ENCODE data around the gene TUSC2. TPM values are rescaled to one million over a fixed set of nuclear protein-coding genes. Genes with fewer than 3 reads are reported as not detected.

Gene TUSC2
- total and polyA plus RNA-seq, 9 of the 15 experiments (the other 6 are each of a cell fraction or from before 2014, with no cell fraction given): 2.8 to 67.5 (median 25.8) TPM

DNA sequence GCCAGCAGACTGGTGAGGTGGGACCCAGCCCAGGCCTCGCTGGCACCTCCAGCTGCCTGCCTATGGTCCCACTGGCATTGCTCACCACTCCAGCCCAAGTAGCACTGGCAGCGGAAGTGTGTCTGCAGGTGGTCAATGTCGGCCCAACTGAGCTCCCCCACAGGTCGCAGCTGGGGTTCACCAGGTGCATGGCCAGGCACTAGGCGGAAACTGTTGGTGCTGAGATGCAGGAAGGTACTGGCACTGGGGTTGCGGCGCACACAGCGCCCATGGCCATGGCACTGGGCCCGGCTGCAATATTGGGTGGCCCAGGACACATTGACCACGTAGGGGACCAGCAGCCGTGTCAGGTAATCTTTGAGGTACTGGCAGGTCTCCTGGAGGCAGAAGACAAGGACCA, 9.9 kb downstream of the TUSC2 start:
- FAIRE-seq (no peak), ATAC-seq (no peak), DNase-seq (ENCODE audit: extremely low read depth in 1 of 4, low spot score in 3 of 4) (no peak)
- H2AFZ ChIP-seq (ENCODE audit: low read depth, low read length): no peak overlapping the region
- TF ChIP-seq, protein P1, sequence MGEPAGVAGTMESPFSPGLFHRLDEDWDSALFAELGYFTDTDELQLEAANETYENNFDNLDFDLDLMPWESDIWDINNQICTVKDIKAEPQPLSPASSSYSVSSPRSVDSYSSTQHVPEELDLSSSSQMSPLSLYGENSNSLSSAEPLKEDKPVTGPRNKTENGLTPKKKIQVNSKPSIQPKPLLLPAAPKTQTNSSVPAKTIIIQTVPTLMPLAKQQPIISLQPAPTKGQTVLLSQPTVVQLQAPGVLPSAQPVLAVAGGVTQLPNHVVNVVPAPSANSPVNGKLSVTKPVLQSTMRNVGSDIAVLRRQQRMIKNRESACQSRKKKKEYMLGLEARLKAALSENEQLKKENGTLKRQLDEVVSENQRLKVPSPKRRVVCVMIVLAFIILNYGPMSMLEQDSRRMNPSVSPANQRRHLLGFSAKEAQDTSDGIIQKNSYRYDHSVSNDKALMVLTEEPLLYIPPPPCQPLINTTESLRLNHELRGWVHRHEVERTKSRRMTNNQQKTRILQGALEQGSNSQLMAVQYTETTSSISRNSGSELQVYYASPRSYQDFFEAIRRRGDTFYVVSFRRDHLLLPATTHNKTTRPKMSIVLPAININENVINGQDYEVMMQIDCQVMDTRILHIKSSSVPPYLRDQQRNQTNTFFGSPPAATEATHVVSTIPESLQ (CRISPR knock-in tag; IDR thresholded peaks at IDR 0.05): no peak
- TF ChIP-seq, protein P2, sequence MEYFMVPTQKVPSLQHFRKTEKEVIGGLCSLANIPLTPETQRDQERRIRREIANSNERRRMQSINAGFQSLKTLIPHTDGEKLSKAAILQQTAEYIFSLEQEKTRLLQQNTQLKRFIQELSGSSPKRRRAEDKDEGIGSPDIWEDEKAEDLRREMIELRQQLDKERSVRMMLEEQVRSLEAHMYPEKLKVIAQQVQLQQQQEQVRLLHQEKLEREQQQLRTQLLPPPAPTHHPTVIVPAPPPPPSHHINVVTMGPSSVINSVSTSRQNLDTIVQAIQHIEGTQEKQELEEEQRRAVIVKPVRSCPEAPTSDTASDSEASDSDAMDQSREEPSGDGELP (CRISPR knock-in tag; IDR thresholded peaks at IDR 0.05; ENCODE audit: borderline replicate concordance): 0 out of 2 replicates have a peak, but pooled peaks have one; percentile 2
- peak; percentile 23; the same call in 1 of the 2 replicates for TF ChIP-seq RBFOX2 (IDR thresholded peaks at IDR 0.05; ENCODE audit: low read depth, low read length)
- no peak for TF ChIP-seq ZNF584 (CRISPR knock-in tag; IDR thresholded peaks at IDR 0.05; ENCODE audit: low read depth)
- TF ChIP-seq SIN3A (IDR thresholded peaks at IDR 0.05; ENCODE audit: borderline replicate concordance in 2 of 2, control insufficient read depth in 1 of 2, low read depth in 2 of 2, low read length in 2 of 2): no peak
- no peak for TF ChIP-seq CTBP1 (IDR thresholded peaks at IDR 0.05; ENCODE audit: borderline replicate concordance)
- TF ChIP-seq PURB (CRISPR knock-in tag; IDR thresholded peaks at IDR 0.05; ENCODE audit: low read depth): no peak
- no peak for TF ChIP-seq ZNF830 (CRISPR knock-in tag; IDR thresholded peaks at IDR 0.05)
- TF ChIP-seq CBX1 (IDR thresholded peaks at IDR 0.05; ENCODE audit: low read depth): no peak
- TF ChIP-seq MAFK (IDR thresholded peaks at IDR 0.05; ENCODE audit: low read length): no peak
- TF ChIP-seq GATAD2B (IDR thresholded peaks at IDR 0.05; ENCODE audit: borderline replicate concordance): no peak
- no peak for TF ChIP-seq ASH1L (IDR thresholded peaks at IDR 0.05; ENCODE audit: borderline replicate concordance, low read depth, partially characterized antibody)
- TF ChIP-seq ZNF124 (CRISPR knock-in tag; IDR thresholded peaks at IDR 0.05): no peak
- no peak for TF ChIP-seq FOS (IDR thresholded peaks at IDR 0.05; ENCODE audit: extremely low read depth, insufficient read length)
- H3K9me3 ChIP-seq (replicated peaks; ENCODE audit: control insufficient read depth, insufficient read depth, low read depth, low read length): no peaks in the 10 kb centered on the region
- no peaks in the 10 kb centered on the region for H4K20me1 ChIP-seq (replicated peaks; ENCODE audit: control insufficient read depth, insufficient read depth, low read length)
- no peak overlapping the region for H3K4me3 ChIP-seq
- H3K4me2 ChIP-seq (ENCODE audit: insufficient read depth, low read length): no peak overlapping the region
- in situ Hi-C loops (cut with MboI): no loop called here
- ChIA-PET CTCF (ENCODE audit: low intra/inter-chr PET ratio) (no interaction called here), POLR2A (interaction anchor here (0.6 to 1.0 kb wide), 2 partner anchors 10 to 19 kb away, joined by 3 read pairs; partner anchors contain the start of genes HYAL3, NAA80 and TUSC2)
- H3K79me2 ChIP-seq (ENCODE audit: control insufficient read depth, insufficient read depth, low read length): peaks cover 22% of the 10 kb centered on the region
- peaks cover 27 to 68% of the 10 kb centered on the region in 2 experiments for H3K4me1 ChIP-seq (replicated peaks in 1 of 2; ENCODE audit: control insufficient read depth in 2 of 2, insufficient read depth in 2 of 2, low read length in 2 of 2)
- H3K27me3 ChIP-seq (ENCODE audit: control insufficient read depth in 2 of 2, insufficient read depth in 2 of 2, low read length in 2 of 2): no peaks in the 10 kb centered on the region
- H3K9ac ChIP-seq (ENCODE audit: insufficient read depth in 1 of 2, low read depth in 2 of 2, low read length in 2 of 2): peak overlapping the region in 1 of 2 experiments; percentile 83; a peak in 2 of 4 replicates
- no peak overlapping the region for H3K27ac ChIP-seq (ENCODE audit: extremely low read depth, low read depth, low read length)
- 83% methylated on average over 2 of the region's 11 CpGs for WGBS (ENCODE audit: insufficient coverage, low coverage, missing lambda C conversion rate)
- no TSS peak for BruUV-seq (replicated peaks)
- intact Hi-C loops (cut with micrococcal nuclease): no loop called here
- H3K9me1 ChIP-seq (ENCODE audit: control insufficient read depth, insufficient read depth, low read length): no peaks in the 10 kb centered on the region
- peaks cover 20% of the 10 kb centered on the region; the same call in 2 of the 3 replicates for H3K36me3 ChIP-seq (ENCODE audit: control insufficient read depth, insufficient read depth, low read length)
